Naive B cell (primary cell): Measurements from ENCODE around the gene HDAC11. TPM values are rescaled to one million over a fixed set of nuclear protein-coding genes. Genes with fewer than 3 reads are reported as not detected.
"Not testable (repeated sequence)": the region's sequence is repeated elsewhere in the genome, so short reads cannot be mapped to it uniquely, and the experiment has no call there.

Source experiments
- ATAC-seq, 2 donors: fragments of 150-1000 bp; cut with Tn5 transposase; 2 replicates each; pipeline ENCODE4 v1.10.0; 2021; ENCODE audit warnings: low read depth in 2 of 2, mild to moderate bottlenecking in 2 of 2, moderate library complexity in 2 of 2
- DNase-seq: peaks from one replicate; pipeline ENCODE4 v3.0.0; 2022
- H3K27ac Mint-ChIP-seq, 6 donors: one replicate each; pipeline ENCODE4 v1.8.0; 2020 to 2022; ENCODE audit warnings: mild to moderate bottlenecking in 6 of 6, mixed read lengths in 6 of 6, moderate library complexity in 5 of 6, inconsistent platforms in 2 of 6
- H3K27me3 Mint-ChIP-seq, 3 donors: one replicate each; pipeline ENCODE4 v1.8.0; 2021 to 2022; ENCODE audit warnings: mixed read lengths in 3 of 3, mild to moderate bottlenecking in 1 of 3
- H3K36me3 Mint-ChIP-seq, 2 donors: one replicate each; pipeline ENCODE4 v1.8.0; 2020 to 2022; ENCODE audit warnings: mixed read lengths in 2 of 2, inconsistent platforms in 1 of 2, mild to moderate bottlenecking in 1 of 2
- H3K4me1 Mint-ChIP-seq, 3 donors: one replicate each; pipeline ENCODE4 v1.8.0; 2020 to 2022; ENCODE audit warnings: mixed read lengths in 3 of 3, inconsistent platforms in 1 of 3, mild to moderate bottlenecking in 1 of 3, moderate library complexity in 1 of 3
- H3K4me3 Mint-ChIP-seq, 8 donors: one replicate each; pipeline ENCODE4 v1.8.0; 2020 to 2022; ENCODE audit warnings: mild to moderate bottlenecking in 8 of 8, mixed read lengths in 8 of 8, moderate library complexity in 8 of 8, inconsistent platforms in 2 of 8
- H3K9me3 Mint-ChIP-seq, 7 donors: one replicate each; pipeline ENCODE4 v1.8.0; 2020 to 2022; ENCODE audit warnings: mixed read lengths in 7 of 7, mild to moderate bottlenecking in 5 of 7, inconsistent platforms in 2 of 7, moderate library complexity in 1 of 7
- polyA plus RNA-seq, 6 donors: library from polyadenylated mRNA; unstranded; fragments of 300-500 nt; fragmentation: Illumina TruSeq; gene quantifications; one replicate each; pipeline ENCODE4 v1.2.3, GENCODE V29; 2021; ENCODE audit warnings: low read depth in 6 of 6

The HDAC11 gene, protein sequence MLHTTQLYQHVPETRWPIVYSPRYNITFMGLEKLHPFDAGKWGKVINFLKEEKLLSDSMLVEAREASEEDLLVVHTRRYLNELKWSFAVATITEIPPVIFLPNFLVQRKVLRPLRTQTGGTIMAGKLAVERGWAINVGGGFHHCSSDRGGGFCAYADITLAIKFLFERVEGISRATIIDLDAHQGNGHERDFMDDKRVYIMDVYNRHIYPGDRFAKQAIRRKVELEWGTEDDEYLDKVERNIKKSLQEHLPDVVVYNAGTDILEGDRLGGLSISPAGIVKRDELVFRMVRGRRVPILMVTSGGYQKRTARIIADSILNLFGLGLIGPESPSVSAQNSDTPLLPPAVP
- polyA plus RNA-seq: 1 to 10 TPM in 4 of 6 donors, under 1 TPM in 1, not detected in 1; 0.53 to 2.7 (median 1.6) TPM

DNA sequence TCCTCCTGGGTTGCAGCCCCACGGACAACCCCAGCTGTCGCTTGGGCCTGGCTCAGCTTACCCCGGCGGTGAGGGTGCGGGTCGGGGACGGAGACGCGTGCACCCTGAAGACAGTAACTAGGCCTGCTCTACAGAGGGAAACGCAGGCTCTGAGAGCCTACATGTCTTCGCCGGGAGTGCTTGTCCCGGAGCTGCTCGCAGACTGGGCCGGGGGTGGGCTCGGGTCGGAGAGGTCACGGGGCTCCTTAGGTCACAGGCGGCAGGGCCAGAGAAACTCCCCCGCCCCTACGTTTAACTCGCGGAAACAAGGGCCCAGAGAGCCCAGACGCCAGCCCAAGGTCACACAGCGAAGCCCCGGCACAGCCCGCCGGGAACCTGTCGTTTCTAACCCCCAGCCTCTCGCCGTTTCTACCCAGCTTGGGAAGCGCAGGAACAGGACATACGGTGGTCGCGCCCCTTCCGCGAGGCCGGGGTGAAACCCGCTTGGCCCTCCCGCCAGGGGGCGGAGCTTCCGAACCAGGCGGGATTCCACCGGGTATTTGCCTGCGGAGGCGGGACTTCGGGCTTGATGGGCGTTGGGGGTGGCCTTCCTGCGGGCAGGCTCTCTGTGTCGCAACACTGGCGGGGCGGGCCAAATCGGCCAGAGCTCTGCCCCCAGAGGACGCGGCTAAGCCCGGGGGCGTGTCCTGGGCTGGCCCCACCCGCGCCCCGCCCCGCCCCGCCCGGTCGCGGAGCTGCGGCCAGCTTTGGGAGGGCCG is at the start of gene HDAC11:
Gene HDAC11 (plus strand): TSS at position 725 of the 758 bp plus-strand sequence. CDS start 42 bp downstream, outside the sequence.
- H3K27ac Mint-ChIP-seq: peak within 1 kb of the TSS; percentile 82 to 96 (median 92)
- DNase-seq (peak; percentile 98), ATAC-seq (peak; percentile 94)
- H3K36me3 Mint-ChIP-seq: no peaks in the 10 kb centered on the region
- no peaks in the 10 kb centered on the region for H3K9me3 Mint-ChIP-seq
- peak within 1 kb of the TSS; percentile 88 to 96 (median 94) for H3K4me3 Mint-ChIP-seq
- peaks cover 4 to 14% (median 8%) of the 10 kb centered on the region in 3 donors for H3K4me1 Mint-ChIP-seq
- peaks cover 0 to 4% (median 2%) of the 10 kb centered on the region in 3 donors for H3K27me3 Mint-ChIP-seq

DNA sequence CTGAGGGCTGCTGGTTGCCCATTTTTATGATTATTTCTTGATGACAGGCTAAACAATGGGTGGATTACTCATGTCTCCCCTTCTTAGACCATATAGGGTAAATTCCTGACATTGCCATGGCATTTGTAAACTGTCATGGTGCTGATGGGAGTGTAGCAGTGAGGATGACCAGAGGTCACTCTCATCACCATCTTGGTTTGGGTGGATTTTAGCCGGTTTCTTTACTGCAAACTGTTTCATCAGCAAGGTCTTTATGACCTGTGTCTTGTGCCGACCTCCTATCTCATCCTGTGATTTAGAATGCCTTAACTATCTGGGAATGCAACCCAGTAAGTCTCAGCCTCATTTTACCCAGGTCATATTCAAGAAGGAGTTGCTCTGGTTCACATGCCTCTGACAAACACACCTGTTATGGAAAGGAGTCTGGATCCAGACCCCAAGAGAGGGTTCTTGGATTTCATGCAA is 49.7 kb upstream of the HDAC11 start:
- not testable (repeated sequence) for H3K27me3 Mint-ChIP-seq, H3K4me3 Mint-ChIP-seq, DNase-seq, H3K4me1 Mint-ChIP-seq, H3K27ac Mint-ChIP-seq, H3K36me3 Mint-ChIP-seq, ATAC-seq, H3K9me3 Mint-ChIP-seq

DNA sequence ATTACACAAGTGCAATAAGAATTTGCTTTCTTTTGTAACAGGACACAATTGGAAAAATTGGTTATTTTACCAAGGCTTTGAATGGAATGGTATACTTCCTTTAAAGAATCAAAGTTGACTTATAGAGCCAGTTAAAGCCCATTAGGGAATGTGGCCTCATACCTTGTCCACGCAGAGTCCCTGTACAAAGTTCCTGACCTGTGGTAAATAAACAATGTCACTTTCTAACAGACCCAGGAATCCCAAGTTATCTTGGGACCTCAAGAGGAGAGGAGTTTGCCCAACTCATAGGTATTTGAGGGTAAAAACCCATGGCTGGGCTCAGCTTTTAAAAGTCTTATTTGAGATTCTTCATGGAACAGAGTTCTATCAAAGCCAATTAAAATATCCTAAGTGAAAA is 48.0 kb upstream of the HDAC11 start:
- DNase-seq (no peak), ATAC-seq (no peak)
- no peak overlapping the region for H3K4me3 Mint-ChIP-seq
- no peaks in the 10 kb centered on the region for H3K36me3 Mint-ChIP-seq
- H3K27ac Mint-ChIP-seq: no peak overlapping the region
- H3K4me1 Mint-ChIP-seq: peaks cover 6 to 10% (median 7%) of the 10 kb centered on the region in 3 donors
- H3K27me3 Mint-ChIP-seq: peaks cover 0 to 9% (median 5%) of the 10 kb centered on the region in 3 donors
- H3K9me3 Mint-ChIP-seq: peaks cover 0 to 1% (median 0%) of the 10 kb centered on the region in 7 donors

DNA sequence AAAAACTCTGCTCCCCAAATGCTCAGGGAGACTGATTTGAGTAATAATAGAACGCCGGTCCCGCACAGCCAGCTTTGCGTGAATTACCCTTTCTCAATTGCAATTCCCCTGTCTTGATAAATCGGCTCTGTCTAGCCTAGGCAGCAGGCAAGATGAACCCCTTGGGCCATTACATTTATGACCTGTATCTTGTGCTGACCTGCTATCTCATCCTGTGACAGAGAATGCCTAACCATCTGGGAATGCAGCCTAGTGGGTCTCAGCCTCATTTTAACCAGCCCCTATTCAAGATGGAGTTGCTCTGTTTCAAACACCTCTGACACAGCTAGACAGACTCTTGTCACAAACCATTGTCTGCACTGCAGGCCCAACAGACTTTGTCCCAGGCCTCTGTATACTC is 46.2 kb upstream of the HDAC11 start:
- H3K9me3 Mint-ChIP-seq: peaks cover 0 to 1% (median 0%) of the 10 kb centered on the region in 7 donors
- H3K4me1 Mint-ChIP-seq: no peaks in the 10 kb centered on the region
- H3K27ac Mint-ChIP-seq: peak overlapping the region in 1 of 6 donors; percentile 56

DNA sequence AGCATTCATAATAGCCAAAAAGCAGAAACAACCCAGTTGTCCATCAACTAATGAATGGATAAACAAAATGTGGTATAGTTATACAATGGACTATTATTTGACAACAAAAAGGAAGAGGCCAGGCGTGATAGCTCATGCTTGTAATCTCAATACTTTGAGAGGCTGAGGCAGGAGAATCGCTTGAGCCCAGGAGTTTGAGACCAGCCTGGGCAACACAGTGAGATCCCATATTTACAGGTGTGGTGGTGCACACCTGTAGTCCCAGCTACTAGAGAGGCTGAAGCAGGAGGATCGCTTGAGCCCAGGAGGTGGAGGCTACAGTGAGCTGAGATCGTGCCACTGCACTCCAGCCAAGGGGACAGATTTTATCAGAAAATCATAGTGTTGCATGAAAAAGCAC is 43.9 kb upstream of the HDAC11 start:
- H3K27me3 Mint-ChIP-seq, ATAC-seq, DNase-seq, H3K4me1 Mint-ChIP-seq, H3K27ac Mint-ChIP-seq, H3K9me3 Mint-ChIP-seq, H3K4me3 Mint-ChIP-seq, H3K36me3 Mint-ChIP-seq: not testable (repeated sequence)

More for the DNA sequence above, 46.2 kb upstream of the HDAC11 start:
- Mint-ChIP-seq H3K27me3 (peaks cover 0 to 9% (median 5%) of the 10 kb centered on the region in 3 donors), H3K36me3 (no peaks in the 10 kb centered on the region), H3K4me3 (no peak overlapping the region)
- DNase-seq (no peak), ATAC-seq (no peak)

DNA sequence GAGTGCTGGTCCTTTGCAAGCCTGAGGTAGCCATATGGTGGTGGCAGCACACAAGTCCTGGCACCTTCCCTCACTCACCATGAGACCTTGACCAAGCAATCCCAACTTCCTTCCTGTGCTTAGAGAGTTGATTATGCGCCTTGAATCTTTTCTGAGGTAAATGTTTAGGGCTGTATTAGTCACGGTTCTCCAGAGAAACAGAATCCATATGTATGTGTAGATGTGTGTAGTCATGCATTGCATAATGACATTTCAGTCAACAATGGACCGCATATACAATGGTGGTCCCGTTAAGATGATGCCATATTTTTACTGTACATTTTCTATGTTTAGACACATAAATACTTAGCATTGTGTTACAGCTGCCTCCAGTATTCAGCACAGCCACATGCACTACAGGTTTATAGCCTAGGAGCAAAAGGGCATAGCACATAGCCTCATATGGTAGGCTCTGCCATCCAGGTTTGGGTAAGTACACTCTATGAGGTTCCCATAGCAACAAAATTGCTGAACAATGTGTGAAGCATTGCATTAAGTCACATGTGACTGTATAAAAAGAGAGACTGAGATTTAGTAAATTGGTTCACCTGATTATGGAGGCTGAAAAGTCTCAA is 39.8 kb upstream of the HDAC11 start:
- H3K27me3 Mint-ChIP-seq: peaks cover 0 to 9% (median 5%) of the 10 kb centered on the region in 3 donors
- H3K36me3 Mint-ChIP-seq: no peaks in the 10 kb centered on the region
- no peaks in the 10 kb centered on the region for H3K9me3 Mint-ChIP-seq
- H3K27ac Mint-ChIP-seq: peak overlapping the region in 1 of 6 donors; percentile 37
- no peak overlapping the region for H3K4me3 Mint-ChIP-seq
- ATAC-seq: no peak
- no peaks in the 10 kb centered on the region for H3K4me1 Mint-ChIP-seq
- no peak for DNase-seq

DNA sequence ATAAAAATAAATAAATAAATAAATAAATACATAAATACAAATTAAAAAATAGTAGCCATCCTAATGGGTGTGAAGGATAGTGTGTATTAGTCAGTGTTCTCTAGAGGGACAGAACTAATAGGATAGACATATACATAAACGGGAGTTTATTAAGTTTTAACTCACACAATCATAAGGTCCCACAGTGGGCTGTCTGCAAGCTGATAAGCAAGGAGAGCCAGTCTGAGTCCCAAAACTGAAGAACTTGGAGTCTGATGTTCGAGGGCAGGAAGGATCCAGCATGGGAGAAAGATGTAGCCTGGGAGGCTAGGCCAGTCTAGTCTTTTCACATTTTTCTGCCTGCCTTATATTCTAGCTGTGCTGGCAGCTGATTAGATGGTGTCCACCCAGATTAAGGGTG is 37.2 kb upstream of the HDAC11 start:
- H3K27ac Mint-ChIP-seq: peak overlapping the region in 1 of 6 donors; percentile 49
- not testable (repeated sequence) for H3K27me3 Mint-ChIP-seq, DNase-seq, H3K9me3 Mint-ChIP-seq, H3K4me3 Mint-ChIP-seq, H3K36me3 Mint-ChIP-seq, ATAC-seq, H3K4me1 Mint-ChIP-seq

DNA sequence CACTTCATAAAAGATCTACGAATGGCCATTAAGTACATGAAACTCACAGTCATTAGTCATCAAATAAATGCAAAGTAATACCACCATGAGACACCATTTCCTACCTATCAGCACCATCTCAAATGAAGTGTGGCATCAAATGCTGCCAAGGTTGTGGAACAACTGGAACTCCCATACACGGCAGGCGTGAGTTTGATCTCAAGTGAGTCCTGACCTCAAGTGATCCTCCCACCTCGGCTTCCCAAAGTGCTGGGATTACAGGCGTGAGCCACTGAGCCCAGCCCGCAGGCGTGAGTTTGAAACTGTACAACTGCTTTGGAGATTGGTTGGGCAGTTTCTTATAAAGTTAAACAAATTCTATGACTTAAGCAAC is 28.8 kb upstream of the HDAC11 start:
- Mint-ChIP-seq H3K27me3 (no peaks in the 10 kb centered on the region), H3K36me3 (no peaks in the 10 kb centered on the region), H3K9me3 (no peaks in the 10 kb centered on the region), H3K4me3 (peak overlapping the region; percentile 79 to 96 (median 92)), H3K27ac (peak overlapping the region; percentile 76 to 97 (median 94)), H3K4me1 (peaks cover 7 to 22% (median 12%) of the 10 kb centered on the region in 3 donors)
- ATAC-seq: no peak
- DNase-seq: no peak

DNA sequence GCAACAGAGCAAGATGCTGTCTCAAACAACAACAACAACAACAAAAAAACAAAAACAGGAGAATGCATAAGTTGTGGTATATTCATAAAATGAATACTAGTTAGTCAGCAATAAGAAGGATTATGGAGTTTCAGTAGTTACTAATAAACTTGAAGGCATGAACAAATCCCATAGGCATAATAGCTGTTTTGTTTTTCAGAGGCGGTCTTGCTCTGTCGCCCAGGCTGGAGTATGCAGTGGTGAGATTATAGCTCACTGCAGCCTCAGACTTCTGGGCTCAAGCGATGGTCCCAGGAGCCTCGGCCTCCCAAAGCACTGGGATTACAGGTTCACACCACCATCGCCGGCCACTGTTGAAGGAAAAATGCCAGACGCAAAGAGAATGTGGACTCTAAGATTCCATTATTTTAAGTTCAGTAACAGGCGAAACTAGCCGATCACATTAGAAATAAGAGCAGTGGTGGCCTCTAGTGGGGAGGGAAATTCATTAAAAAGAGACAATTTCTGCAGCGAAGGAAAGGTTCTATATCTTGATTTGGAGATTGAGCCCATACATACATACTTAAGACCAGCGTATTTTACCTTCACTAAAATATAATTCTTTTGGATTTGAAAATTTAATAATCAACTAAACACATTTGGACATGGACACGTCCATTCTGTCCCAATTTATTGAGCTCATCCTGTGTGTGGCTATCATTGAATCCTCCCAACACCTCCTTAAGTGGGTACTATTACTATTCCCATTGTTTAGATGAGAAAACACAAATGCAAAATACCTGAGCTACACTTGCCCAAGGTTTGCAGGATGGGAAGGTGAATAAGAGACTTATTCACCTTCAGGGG is 27.4 kb upstream of the HDAC11 start:
- DNase-seq: peak; percentile 46
- peak; percentile 14 to 15 for ATAC-seq
- H3K27me3 Mint-ChIP-seq: no peaks in the 10 kb centered on the region
- H3K9me3 Mint-ChIP-seq: no peaks in the 10 kb centered on the region
- H3K4me3 Mint-ChIP-seq: peak overlapping the region; percentile 79 to 96 (median 92)
- H3K4me1 Mint-ChIP-seq: peaks cover 7 to 22% (median 12%) of the 10 kb centered on the region in 3 donors
- H3K27ac Mint-ChIP-seq: peak overlapping the region; percentile 86 to 97 (median 96)
- H3K36me3 Mint-ChIP-seq: no peaks in the 10 kb centered on the region

DNA sequence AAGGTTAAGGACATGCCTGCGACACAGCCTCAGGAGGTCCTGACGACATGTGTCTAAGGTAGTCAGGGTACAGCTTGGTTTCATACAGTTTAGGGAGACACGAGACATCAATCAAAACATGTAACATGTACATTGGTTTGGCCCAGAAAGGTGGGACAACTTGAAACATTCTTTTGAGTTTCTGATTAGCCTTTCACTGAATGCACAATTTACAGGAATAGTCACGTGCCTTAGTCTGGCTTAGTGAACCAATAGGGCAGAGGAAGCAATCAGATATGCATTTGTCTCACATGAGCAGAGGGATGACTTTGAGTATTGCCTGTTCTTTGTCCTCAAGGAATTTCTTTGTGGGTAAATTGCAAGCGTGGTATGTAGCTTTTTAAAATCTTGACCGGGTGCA is 24.5 kb upstream of the HDAC11 start:
- H3K9me3 Mint-ChIP-seq: no peaks in the 10 kb centered on the region
- H3K4me3 Mint-ChIP-seq: peak overlapping the region in 1 of 8 donors; percentile 12
- peaks cover 7 to 8% (median 7%) of the 10 kb centered on the region in 3 donors for H3K27me3 Mint-ChIP-seq
- DNase-seq (no peak), ATAC-seq (no peak)
- H3K4me1 Mint-ChIP-seq: peaks cover 7 to 18% (median 12%) of the 10 kb centered on the region in 3 donors
- no peaks in the 10 kb centered on the region for H3K36me3 Mint-ChIP-seq
- peak overlapping the region in 1 of 6 donors; percentile 7 for H3K27ac Mint-ChIP-seq

DNA sequence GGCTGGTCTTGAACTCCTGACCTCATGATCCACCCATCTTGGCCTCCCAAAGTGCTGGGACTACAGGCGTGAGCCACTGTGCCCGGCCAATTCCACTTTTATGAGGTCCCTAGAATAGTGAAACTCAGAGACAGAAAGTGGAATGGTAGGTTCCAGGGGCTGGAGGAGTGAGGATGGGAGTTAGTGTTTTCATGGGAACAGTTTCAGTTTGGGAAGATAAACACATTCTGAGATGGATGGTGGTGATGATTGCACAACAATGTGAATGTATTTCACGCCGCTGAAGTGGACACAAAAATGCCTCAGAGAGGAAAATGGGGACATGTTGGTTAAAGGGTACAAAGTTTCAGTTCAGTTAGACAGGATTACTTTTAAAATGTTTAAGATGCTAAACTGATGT is 22.5 kb upstream of the HDAC11 start:
- no peaks in the 10 kb centered on the region for H3K9me3 Mint-ChIP-seq
- peaks cover 7 to 20% (median 17%) of the 10 kb centered on the region in 3 donors for H3K27me3 Mint-ChIP-seq
- ATAC-seq (no peak), DNase-seq (no peak)
- no peak overlapping the region for H3K27ac Mint-ChIP-seq
- peaks cover 8 to 10% (median 8%) of the 10 kb centered on the region in 3 donors for H3K4me1 Mint-ChIP-seq
- no peaks in the 10 kb centered on the region for H3K36me3 Mint-ChIP-seq
- H3K4me3 Mint-ChIP-seq: no peak overlapping the region

DNA sequence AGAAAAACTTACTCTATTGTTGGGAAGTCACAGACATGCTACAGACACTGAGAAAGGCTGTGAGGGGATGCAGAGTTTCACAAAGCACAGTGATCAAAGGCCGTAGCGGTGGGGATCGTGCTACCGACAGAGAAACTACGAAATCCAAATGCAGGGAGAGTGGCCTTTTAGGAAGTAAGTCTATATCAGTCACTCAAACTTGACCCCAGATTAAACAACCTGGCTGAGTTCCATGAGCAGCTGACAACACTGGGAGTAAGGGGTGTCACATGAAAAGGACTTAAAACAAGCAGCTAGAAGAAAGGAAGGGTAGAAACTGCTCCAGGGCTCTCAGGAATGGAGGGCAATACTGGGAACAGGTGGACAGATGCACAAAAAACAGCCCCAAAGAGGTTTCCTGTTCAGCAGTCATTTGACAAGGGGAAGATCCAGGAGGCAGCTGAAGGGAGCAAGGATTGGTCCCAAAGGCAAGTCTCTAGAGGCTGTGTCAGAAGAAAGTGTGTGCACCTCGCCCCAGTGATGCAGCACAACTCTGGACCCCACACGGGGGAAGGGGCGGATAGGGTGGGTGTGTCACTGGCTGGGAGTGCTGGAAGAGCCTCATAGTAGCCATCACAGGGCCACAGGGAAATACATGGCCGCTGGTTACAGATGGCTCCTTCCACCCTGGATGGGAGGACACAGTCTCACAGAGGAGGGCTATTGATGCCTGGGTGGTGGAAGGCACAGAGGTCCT is 20.3 kb upstream of the HDAC11 start:
- no peaks in the 10 kb centered on the region for H3K9me3 Mint-ChIP-seq
- H3K27me3 Mint-ChIP-seq: peaks cover 7 to 29% (median 17%) of the 10 kb centered on the region in 3 donors
- no peaks in the 10 kb centered on the region for H3K36me3 Mint-ChIP-seq
- no peak overlapping the region for H3K4me3 Mint-ChIP-seq
- H3K27ac Mint-ChIP-seq: no peak overlapping the region
- ATAC-seq (no peak), DNase-seq (no peak)
- peaks cover 5 to 6% (median 5%) of the 10 kb centered on the region in 3 donors for H3K4me1 Mint-ChIP-seq
